Measurements from ENCODE around the gene TMEM127.
A peak's percentile ranks its signal among the peaks of the same experiment; 100 is the strongest.

- peak; percentile 22 for TF ChIP-seq CTCF (IDR thresholded peaks at IDR 0.05)
- no peak for TF ChIP-seq EZH2 (IDR thresholded peaks at IDR 0.05; ENCODE audit: borderline replicate concordance, insufficient read depth, low read depth, low read length, poor library complexity, severe bottlenecking)
Observed at GRCh38 chr2:96265840-96266679, at the start of gene TMEM127, which contains the start of gene CIAO1.
